ENCODE data around the gene SLC25A47.
"Not testable (repeated sequence)": the region's sequence is repeated elsewhere in the genome, so short reads cannot be mapped to it uniquely, and the experiment has no call there.

GRCh38 chr14:100296729-100297128 is 26.4 kb upstream of the SLC25A47 start:
- not testable (repeated sequence) for TF ChIP-seq POLR2AphosphoS5 (IDR thresholded peaks at IDR 0.05; ENCODE audit: low read depth, low read length); POLR2A (IDR thresholded peaks at IDR 0.05; ENCODE audit: low read depth, low read length); TAF1 (IDR thresholded peaks at IDR 0.05; ENCODE audit: borderline replicate concordance, low read depth, low read length)

Measured in GM12892 (cell line).